Globus pallidus (tissue), 1 donor: ENCODE results near the gene IGSF9B.

Experiments used
- DNase-seq: peaks from one replicate; pipeline ENCODE4 v3.0.0-alpha.2; 2015; ENCODE audit warnings: low spot score

Gene IGSF9B

GRCh38 chr11:133919330-133920108 lies 37.2 kb downstream of the IGSF9B start:
- no peak for DNase-seq

- DNase-seq: no peak
Measured at GRCh38 chr11:133918608-133919260, 38.0 kb downstream of the IGSF9B start.

GRCh38 chr11:133917921-133918607 lies 38.7 kb downstream of the IGSF9B start:
- no peak for DNase-seq

GRCh38 chr11:133916784-133917440 lies 39.9 kb downstream of the IGSF9B start:
- DNase-seq: no peak

GRCh38 chr11:133913761-133914160 lies 43.0 kb downstream of the IGSF9B start:
- DNase-seq: no peak

GRCh38 chr11:133911171-133911570 lies 45.6 kb downstream of the IGSF9B start:
- no peak for DNase-seq

GRCh38 chr11:133910101-133910500 lies 46.7 kb downstream of the IGSF9B start:
- DNase-seq: no peak

GRCh38 chr11:133908827-133909226 lies 47.9 kb downstream of the IGSF9B start:
- DNase-seq: no peak

GRCh38 chr11:133907841-133908241 lies 48.9 kb downstream of the IGSF9B start:
- no peak for DNase-seq

- DNase-seq: no peak
Measured at GRCh38 chr11:133907216-133907615, 49.6 kb downstream of the IGSF9B start.

- no peak for DNase-seq
Measured at GRCh38 chr11:133906746-133907145, 50.0 kb downstream of the IGSF9B start.

GRCh38 chr11:133906241-133906640 lies 50.5 kb downstream of the IGSF9B start:
- DNase-seq: no peak

- DNase-seq: no peak
Measured at GRCh38 chr11:133905677-133906156, 51.1 kb downstream of the IGSF9B start.

- DNase-seq: no peak
Measured at GRCh38 chr11:133904818-133905515, 51.8 kb downstream of the IGSF9B start.

- no peak for DNase-seq
Measured at GRCh38 chr11:133903875-133904817, 52.6 kb downstream of the IGSF9B start.

GRCh38 chr11:133903056-133903455 lies 53.7 kb downstream of the IGSF9B start:
- DNase-seq: no peak

- no peak for DNase-seq
Measured at GRCh38 chr11:133902506-133902905, 54.3 kb downstream of the IGSF9B start.

- no peak for DNase-seq
Measured at GRCh38 chr11:133901999-133902398, 54.8 kb downstream of the IGSF9B start.

- DNase-seq: no peak
Measured at GRCh38 chr11:133901316-133901715, 55.5 kb downstream of the IGSF9B start.
